ENCODE data around the gene NTF4. TPM values are rescaled to one million over a fixed set of nuclear protein-coding genes. Genes with fewer than 3 reads are reported as not detected.

Gene NTF4
- total RNA-seq, 1 donor: not detected

- H3K27me3 ChIP-seq (ENCODE audit: insufficient read depth, low read length): no peaks in the 10 kb centered on the region
- H3K4me2 ChIP-seq (ENCODE audit: insufficient read depth, low read length): peak overlapping the region; percentile 100
- no peaks in the 10 kb centered on the region for H3K9me3 ChIP-seq (ENCODE audit: low read depth, low read length)
- H3K4me3 ChIP-seq (ENCODE audit: insufficient read depth, low read length): peak overlapping the region; percentile 94
- H3K4me1 ChIP-seq (ENCODE audit: insufficient read depth, low read length): peaks cover 22% of the 10 kb centered on the region
- H2AFZ ChIP-seq (ENCODE audit: low read length): peak overlapping the region; percentile 93
- peaks cover 45% of the 10 kb centered on the region for H4K20me1 ChIP-seq (ENCODE audit: insufficient read depth, low read length)
- peaks cover 31% of the 10 kb centered on the region for H3K36me3 ChIP-seq (ENCODE audit: insufficient read depth, low read length)
- peak; percentile 52 for DNase-seq (ENCODE audit: insufficient read length, low spot score, missing footprints)
- peaks cover 54% of the 10 kb centered on the region for H3K79me2 ChIP-seq (ENCODE audit: insufficient read depth, low read length)
- peak overlapping the region; percentile 89 for H3K27ac ChIP-seq (ENCODE audit: low read depth, low read length)
- no peak for TF ChIP-seq CTCF (IDR thresholded peaks at IDR 0.05; ENCODE audit: extremely low read depth, low read depth, low read length)
These were observed 21.2 kb upstream of the NTF4 start for GRCh38 chr19:49085868-49086232.

GRCh38 chr19:49085020-49085867 lies 20.6 kb upstream of the NTF4 start, which contains the start of gene SNRNP70:
Gene SNRNP70, plus strand, starts transcription at chr19:49085451. Its CDS starts 964 bp downstream, at chr19:49086415.
- DNase-seq (ENCODE audit: insufficient read length, low spot score, missing footprints): peak; percentile 100
- Histone ChIP-seq H4K20me1 (ENCODE audit: insufficient read depth, low read length) (peaks cover 43% of the 10 kb centered on the region), H3K36me3 (ENCODE audit: insufficient read depth, low read length) (peaks cover 25% of the 10 kb centered on the region), H2AFZ (ENCODE audit: low read length) (peak within 1 kb of the TSS; percentile 99), H3K79me2 (ENCODE audit: insufficient read depth, low read length) (peaks cover 48% of the 10 kb centered on the region), H3K27ac (ENCODE audit: low read depth, low read length) (peak within 1 kb of the TSS; percentile 89), H3K4me2 (ENCODE audit: insufficient read depth, low read length) (peak within 1 kb of the TSS; percentile 100), H3K27me3 (ENCODE audit: insufficient read depth, low read length) (no peaks in the 10 kb centered on the region), H3K4me3 (ENCODE audit: insufficient read depth, low read length) (peak within 1 kb of the TSS; percentile 94), H3K9me3 (ENCODE audit: low read depth, low read length) (no peaks in the 10 kb centered on the region), H3K4me1 (ENCODE audit: insufficient read depth, low read length) (peaks cover 22% of the 10 kb centered on the region)
- no peak for TF ChIP-seq CTCF (IDR thresholded peaks at IDR 0.05; ENCODE audit: extremely low read depth, low read depth, low read length)

- H3K27me3 ChIP-seq (ENCODE audit: insufficient read depth, low read length): no peaks in the 10 kb centered on the region
- TF ChIP-seq CTCF (IDR thresholded peaks at IDR 0.05; ENCODE audit: extremely low read depth, low read depth, low read length): no peak
- H3K27ac ChIP-seq (ENCODE audit: low read depth, low read length): peak overlapping the region; percentile 53
- DNase-seq (ENCODE audit: insufficient read length, low spot score, missing footprints): peak; percentile 15
- peaks cover 41% of the 10 kb centered on the region for H3K79me2 ChIP-seq (ENCODE audit: insufficient read depth, low read length)
- peak overlapping the region; percentile 99 for H3K4me2 ChIP-seq (ENCODE audit: insufficient read depth, low read length)
- peak overlapping the region; percentile 99 for H2AFZ ChIP-seq (ENCODE audit: low read length)
- peaks cover 36% of the 10 kb centered on the region for H4K20me1 ChIP-seq (ENCODE audit: insufficient read depth, low read length)
- no peaks in the 10 kb centered on the region for H3K9me3 ChIP-seq (ENCODE audit: low read depth, low read length)
- H3K4me3 ChIP-seq (ENCODE audit: insufficient read depth, low read length): peak overlapping the region; percentile 94
- H3K4me1 ChIP-seq (ENCODE audit: insufficient read depth, low read length): peaks cover 22% of the 10 kb centered on the region
- peaks cover 18% of the 10 kb centered on the region for H3K36me3 ChIP-seq (ENCODE audit: insufficient read depth, low read length)
These were observed 19.8 kb upstream of the NTF4 start for GRCh38 chr19:49084206-49085019.

Data from osteoblast (primary cell).